Measurements from ENCODE around the gene CYP26B1.

DNA sequence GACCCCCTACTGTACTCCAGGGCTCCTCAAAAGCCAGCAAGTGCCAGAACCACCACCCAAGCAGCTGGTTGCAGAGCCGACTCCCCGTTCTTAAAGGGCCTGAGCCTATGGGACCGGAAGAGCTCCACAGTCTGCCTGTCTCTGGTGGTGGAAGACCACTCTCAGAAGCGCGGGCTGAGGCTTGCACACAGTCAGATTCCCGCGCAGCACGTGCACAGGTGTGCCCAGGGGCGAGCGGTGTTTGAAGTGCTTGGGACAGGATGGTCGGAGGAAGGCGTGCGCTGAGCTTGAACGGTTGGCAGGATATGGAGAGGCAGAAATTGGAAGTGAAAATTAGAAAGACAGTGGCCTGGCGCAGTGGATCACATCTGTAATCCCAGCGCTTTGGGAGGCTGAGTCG, 64.8 kb downstream of the CYP26B1 start:
- TF ChIP-seq, protein P1, sequence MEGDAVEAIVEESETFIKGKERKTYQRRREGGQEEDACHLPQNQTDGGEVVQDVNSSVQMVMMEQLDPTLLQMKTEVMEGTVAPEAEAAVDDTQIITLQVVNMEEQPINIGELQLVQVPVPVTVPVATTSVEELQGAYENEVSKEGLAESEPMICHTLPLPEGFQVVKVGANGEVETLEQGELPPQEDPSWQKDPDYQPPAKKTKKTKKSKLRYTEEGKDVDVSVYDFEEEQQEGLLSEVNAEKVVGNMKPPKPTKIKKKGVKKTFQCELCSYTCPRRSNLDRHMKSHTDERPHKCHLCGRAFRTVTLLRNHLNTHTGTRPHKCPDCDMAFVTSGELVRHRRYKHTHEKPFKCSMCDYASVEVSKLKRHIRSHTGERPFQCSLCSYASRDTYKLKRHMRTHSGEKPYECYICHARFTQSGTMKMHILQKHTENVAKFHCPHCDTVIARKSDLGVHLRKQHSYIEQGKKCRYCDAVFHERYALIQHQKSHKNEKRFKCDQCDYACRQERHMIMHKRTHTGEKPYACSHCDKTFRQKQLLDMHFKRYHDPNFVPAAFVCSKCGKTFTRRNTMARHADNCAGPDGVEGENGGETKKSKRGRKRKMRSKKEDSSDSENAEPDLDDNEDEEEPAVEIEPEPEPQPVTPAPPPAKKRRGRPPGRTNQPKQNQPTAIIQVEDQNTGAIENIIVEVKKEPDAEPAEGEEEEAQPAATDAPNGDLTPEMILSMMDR (IDR thresholded peaks at IDR 0.05; ENCODE audit: low read depth, low read length, missing input control): no peak
- TF ChIP-seq YY1 (IDR thresholded peaks at IDR 0.05) (no peak), RXRA (IDR thresholded peaks at IDR 0.05) (no peak), FOXA1 (IDR thresholded peaks at IDR 0.05) (no peak)
- TF ChIP-seq, protein P2, sequence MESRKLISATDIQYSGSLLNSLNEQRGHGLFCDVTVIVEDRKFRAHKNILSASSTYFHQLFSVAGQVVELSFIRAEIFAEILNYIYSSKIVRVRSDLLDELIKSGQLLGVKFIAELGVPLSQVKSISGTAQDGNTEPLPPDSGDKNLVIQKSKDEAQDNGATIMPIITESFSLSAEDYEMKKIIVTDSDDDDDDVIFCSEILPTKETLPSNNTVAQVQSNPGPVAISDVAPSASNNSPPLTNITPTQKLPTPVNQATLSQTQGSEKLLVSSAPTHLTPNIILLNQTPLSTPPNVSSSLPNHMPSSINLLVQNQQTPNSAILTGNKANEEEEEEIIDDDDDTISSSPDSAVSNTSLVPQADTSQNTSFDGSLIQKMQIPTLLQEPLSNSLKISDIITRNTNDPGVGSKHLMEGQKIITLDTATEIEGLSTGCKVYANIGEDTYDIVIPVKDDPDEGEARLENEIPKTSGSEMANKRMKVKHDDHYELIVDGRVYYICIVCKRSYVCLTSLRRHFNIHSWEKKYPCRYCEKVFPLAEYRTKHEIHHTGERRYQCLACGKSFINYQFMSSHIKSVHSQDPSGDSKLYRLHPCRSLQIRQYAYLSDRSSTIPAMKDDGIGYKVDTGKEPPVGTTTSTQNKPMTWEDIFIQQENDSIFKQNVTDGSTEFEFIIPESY (IDR thresholded peaks at IDR 0.05): no peak

Data from liver (tissue), 3 donors.